Smooth muscle cell (in vitro differentiated cells): ENCODE measurements around the gene NFATC3. TPM values are rescaled to one million over a fixed set of nuclear protein-coding genes. Genes with fewer than 3 reads are reported as not detected.

Experiments used
- DNase-seq: peaks from one replicate; lab custom pipeline; 2025; ENCODE audit not compliant: unreplicated experiment; lab: John Stamatoyannopoulos, UW
- H2AFZ ChIP-seq: fragments of 200-600 bp; sonication (generic); 2 replicates; pipeline ENCODE4 v1.6.0; 2016; ENCODE audit warnings: antibody characterized with exemption, low read depth, mild to moderate bottlenecking
- H3F3A ChIP-seq: fragments of 200-600 bp; sonication (generic); 2 replicates; pipeline ENCODE4 v1.6.0; 2017; ENCODE audit warnings: antibody characterized with exemption, low read depth
- H3K27ac ChIP-seq: fragments of 200-600 bp; sonication (generic); 2 replicates; pipeline ENCODE4 v1.5.1; 2016; ENCODE audit warnings: low read depth, mild to moderate bottlenecking
- H3K27me3 ChIP-seq: fragments of 200-600 bp; sonication (generic); 2 replicates; pipeline ENCODE4 v1.6.1; 2016; ENCODE audit warnings: low read depth, mild to moderate bottlenecking
- H3K36me3 ChIP-seq: fragments of 200-600 bp; sonication (generic); 2 replicates; pipeline ENCODE4 v1.5.1; 2016; ENCODE audit warnings: low read depth
- H3K4me1 ChIP-seq: fragments of 200-600 bp; sonication (generic); 2 replicates; pipeline ENCODE4 v1.5.1; 2016; ENCODE audit warnings: low read depth
- H3K4me2 ChIP-seq: fragments of 200-600 bp; sonication (generic); 2 replicates; pipeline ENCODE4 v1.6.0; 2016; ENCODE audit warnings: mild to moderate bottlenecking
- H3K4me3 ChIP-seq: fragments of 200-600 bp; sonication (generic); 2 replicates; pipeline ENCODE4 v1.5.1; 2016; ENCODE audit warnings: mild to moderate bottlenecking
- H3K79me2 ChIP-seq: fragments of 200-600 bp; sonication (generic); 2 replicates; pipeline ENCODE4 v1.6.0; 2016; ENCODE audit warnings: low read depth, mild to moderate bottlenecking
- H3K9ac ChIP-seq: fragments of 200-600 bp; sonication (generic); 2 replicates; pipeline ENCODE4 v1.6.0; 2016; ENCODE audit warnings: low read depth
- H3K9me3 ChIP-seq: fragments of 200-600 bp; sonication (generic); replicated peaks from 2 replicates; pipeline ENCODE4 v1.5.1; 2016; ENCODE audit warnings: low read depth
- H4K20me1 ChIP-seq: fragments of 200-600 bp; sonication (generic); 2 replicates; pipeline ENCODE4 v1.6.0; 2016; ENCODE audit warnings: low read depth
- CTCF ChIP-seq: fragments of 200-600 bp; sonication (generic); IDR thresholded peaks from 2 replicates; pipeline ENCODE4 v1.5.1; 2017; ENCODE audit warnings: borderline replicate concordance, mild to moderate bottlenecking, antibody characterized with exemption; ENCODE audit not compliant: insufficient read depth, poor library complexity, severe bottlenecking
- WGBS: methylation state at CpG from one replicate; pipeline ENCODE4 v1.1.7; 2016; ENCODE audit warnings: low lambda C conversion rate; 5-methylcytosine and 5-hydroxymethylcytosine counted together
- polyA plus RNA-seq: library from polyadenylated mRNA; unstranded; fragments of >200 nt; fragmentation: Nextera tagmentation; extraction: Ambion mirVana; gene quantifications from 2 replicates; pipeline ENCODE4 v1.2.1, GENCODE V29; 2016
- total RNA-seq: library from RNA; depleted of rRNA; stranded (reverse); fragments of >200 nt; gene quantifications from 2 replicates; pipeline ENCODE4 v1.2.3, GENCODE V29; 2014

The NFATC3 gene
- total and polyA plus RNA-seq, 2 experiments from 2014 or later: 14.7 to 30.2 TPM

DNA sequence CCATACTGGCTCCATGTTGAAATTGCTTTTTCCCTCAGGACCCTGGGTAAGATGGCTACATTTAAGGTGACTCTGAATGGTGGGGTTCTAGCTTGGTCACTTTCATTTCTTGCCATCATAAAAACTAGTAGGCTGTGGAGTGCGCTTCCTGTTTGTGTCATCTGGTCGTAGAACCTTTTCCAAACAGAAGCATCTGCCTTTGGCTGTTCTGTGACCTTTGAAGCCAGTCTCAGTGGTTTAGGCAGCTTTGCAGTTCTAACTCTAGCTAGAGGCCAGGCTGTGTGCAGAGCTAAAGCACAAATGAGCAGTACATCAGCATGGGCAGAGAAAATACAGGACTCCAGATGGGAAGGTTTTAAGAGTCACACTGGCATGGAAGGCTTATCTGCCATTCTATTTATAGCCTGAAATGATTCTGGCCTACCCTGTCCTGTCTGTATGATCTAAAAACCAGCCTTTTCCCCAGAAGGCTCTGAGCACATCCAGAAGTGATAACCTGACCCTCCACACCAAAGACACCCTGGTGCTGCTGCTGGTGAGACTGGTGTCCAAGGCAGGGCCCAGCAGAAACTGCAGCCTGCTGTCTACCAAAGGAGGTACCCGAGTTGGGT lies 142.1 kb downstream of the NFATC3 start:
- no peak overlapping the region for H3K9ac ChIP-seq
- H3K9me3 ChIP-seq: no peaks in the 10 kb centered on the region
- H3K4me2 ChIP-seq: no peak overlapping the region
- no peaks in the 10 kb centered on the region for H3K27me3 ChIP-seq
- peak overlapping the region; percentile 28 for H3K27ac ChIP-seq
- H3F3A ChIP-seq: peaks cover 5% of the 10 kb centered on the region
- H3K4me1 ChIP-seq: no peaks in the 10 kb centered on the region
- no peak for TF ChIP-seq CTCF
- WGBS: 67% methylated on average over 3 of the region's 3 CpGs
- no peaks in the 10 kb centered on the region for H3K36me3 ChIP-seq
- no peak overlapping the region for H2AFZ ChIP-seq
- no peaks in the 10 kb centered on the region for H3K79me2 ChIP-seq
- DNase-seq: no peak
- H3K4me3 ChIP-seq: no peak overlapping the region
- peaks cover 19% of the 10 kb centered on the region for H4K20me1 ChIP-seq

GRCh38 chr16:68227850-68228553 lies 142.8 kb downstream of the NFATC3 start:
- no peak overlapping the region for H2AFZ ChIP-seq
- no peak overlapping the region for H3K4me2 ChIP-seq
- no peaks in the 10 kb centered on the region for H3K4me1 ChIP-seq
- H3K79me2 ChIP-seq: no peaks in the 10 kb centered on the region
- H3K9ac ChIP-seq: no peak overlapping the region
- H3K9me3 ChIP-seq: no peaks in the 10 kb centered on the region
- WGBS: 75% methylated on average over 2 of the region's 2 CpGs
- H4K20me1 ChIP-seq: peaks cover 19% of the 10 kb centered on the region
- no peaks in the 10 kb centered on the region for H3K36me3 ChIP-seq
- H3K27me3 ChIP-seq: no peaks in the 10 kb centered on the region
- no peak for TF ChIP-seq CTCF
- H3K4me3 ChIP-seq: no peak overlapping the region
- H3K27ac ChIP-seq: peak overlapping the region; percentile 28
- no peak for DNase-seq
- peaks cover 5% of the 10 kb centered on the region for H3F3A ChIP-seq

- no peaks in the 10 kb centered on the region for H3K79me2 ChIP-seq
- H3F3A ChIP-seq: peaks cover 5% of the 10 kb centered on the region
- H3K4me1 ChIP-seq: no peaks in the 10 kb centered on the region
- no peaks in the 10 kb centered on the region for H3K36me3 ChIP-seq
- H2AFZ ChIP-seq: no peak overlapping the region
- H3K27me3 ChIP-seq: no peaks in the 10 kb centered on the region
- H3K4me2 ChIP-seq: no peak overlapping the region
- H3K27ac ChIP-seq: no peak overlapping the region
- H3K4me3 ChIP-seq: no peak overlapping the region
- H3K9me3 ChIP-seq: no peaks in the 10 kb centered on the region
- DNase-seq: no peak
- peaks cover 23% of the 10 kb centered on the region for H4K20me1 ChIP-seq
- no peak overlapping the region for H3K9ac ChIP-seq
- no peak for TF ChIP-seq CTCF
- WGBS: 94% methylated on average over 3 of the region's 3 CpGs
These were observed 143.5 kb downstream of the NFATC3 start for GRCh38 chr16:68228652-68229051.
